MCF 10A (cell line): ENCODE data around the gene PNCK. TPM values are rescaled to one million over a fixed set of nuclear protein-coding genes. Genes with fewer than 3 reads are reported as not detected.

Experiments used
- BruUV-seq: library from RNA; stranded (reverse); fragments of 400-500 nt; replicated peaks from 2 replicates; lab custom pipeline; 2021; lab: Mats Ljungman, UMichigan
- CTCF ChIA-PET: fragments of 300-600 bp; sonication (Branson Sonifier 250); formaldehyde crosslinking; extraction: SDS; loops from one replicate; lab custom pipeline; 2021; ENCODE audit warnings: antibody characterized with exemption, inconsistent platforms; lab: Yijun Ruan, JAX
- POLR2A ChIA-PET: fragments of 300-600, 350-650 bp; sonication (Branson Sonifier 250); formaldehyde crosslinking; extraction: SDS; loops from one replicate; lab custom pipeline; 2020; ENCODE audit warnings: antibody characterized with exemption, inconsistent platforms; lab: Yijun Ruan, JAX
- DNase-seq: peaks from one replicate; pipeline ENCODE4 v3.0.0-alpha.2; 2018; ENCODE audit not compliant: unreplicated experiment
- H3K27ac Mint-ChIP-seq: one replicate; pipeline ENCODE4 v1.8.0; 2022; ENCODE audit warnings: mild to moderate bottlenecking, low read depth, mixed read lengths; ENCODE audit not compliant: unreplicated experiment
- H3K27me3 Mint-ChIP-seq: one replicate; pipeline ENCODE4 v1.8.0; 2022; ENCODE audit warnings: mixed read lengths; ENCODE audit not compliant: insufficient read depth, unreplicated experiment
- H3K36me3 Mint-ChIP-seq: one replicate; pipeline ENCODE4 v1.8.0; 2022; ENCODE audit warnings: mild to moderate bottlenecking, moderate library complexity, mixed read lengths; ENCODE audit not compliant: insufficient read depth, unreplicated experiment
- H3K4me1 Mint-ChIP-seq: one replicate; pipeline ENCODE4 v1.8.0; 2022; ENCODE audit warnings: mixed read lengths; ENCODE audit not compliant: insufficient read depth, unreplicated experiment
- H3K4me3 Mint-ChIP-seq: one replicate; pipeline ENCODE4 v1.8.0; 2022; ENCODE audit warnings: mild to moderate bottlenecking, moderate library complexity, mixed read lengths; ENCODE audit not compliant: unreplicated experiment
- H3K9me3 Mint-ChIP-seq: one replicate; pipeline ENCODE4 v1.8.0; 2022; ENCODE audit warnings: mixed read lengths; ENCODE audit not compliant: unreplicated experiment
- CTCF ChIP-seq: fragments of 200-600 bp; IDR thresholded peaks from one replicate; pipeline ENCODE4 v1.8.0; 2022; ENCODE audit warnings: antibody characterized with exemption, mild to moderate bottlenecking; ENCODE audit not compliant: unreplicated experiment
- intact Hi-C: fragments of 100-400 bp; cut with micrococcal nuclease; formaldehyde crosslinking; loops from 2 replicates; pipeline ENCODE4 v1.14.1; 2022
- total RNA-seq: library from RNA; stranded (reverse); gene quantifications from 2 replicates; pipeline ENCODE4 v1.2.3, GENCODE V29; 2022

Gene PNCK
- total RNA-seq, 1 experiment from 2014 or later, result not detected

- no TSS peak for BruUV-seq
Measured at GRCh38 chrX:153641627-153642026, 32.0 kb downstream of the PNCK start.

GRCh38 chrX:153640736-153641575 is 32.7 kb downstream of the PNCK start:
- peaks cover 11% of the 10 kb centered on the region for H3K27me3 Mint-ChIP-seq
- no peaks in the 10 kb centered on the region for H3K9me3 Mint-ChIP-seq
- intact Hi-C loops, result no loop called here
- no peaks in the 10 kb centered on the region for H3K36me3 Mint-ChIP-seq
- H3K27ac Mint-ChIP-seq, result no peak overlapping the region
- TF ChIP-seq CTCF, result no peak
- no peak overlapping the region for H3K4me3 Mint-ChIP-seq
- no peak for DNase-seq
- H3K4me1 Mint-ChIP-seq, result peaks cover under 1% of the 10 kb centered on the region
- ChIA-PET POLR2A (no interaction called here), CTCF (no interaction called here)
- no TSS peak for BruUV-seq

More at GRCh38 chrX:153641627-153642026, 32.0 kb downstream of the PNCK start:
- POLR2A ChIA-PET, result no interaction called here
- Mint-ChIP-seq H3K4me3 (no peak overlapping the region), H3K27ac (no peak overlapping the region), H3K27me3 (peaks cover 11% of the 10 kb centered on the region), H3K4me1 (peaks cover 6% of the 10 kb centered on the region), H3K36me3 (no peaks in the 10 kb centered on the region), H3K9me3 (no peaks in the 10 kb centered on the region)
- CTCF ChIA-PET, result no interaction called here
- intact Hi-C loops, result no loop called here
- TF ChIP-seq CTCF, result no peak
- no peak for DNase-seq

- H3K9me3 Mint-ChIP-seq, result no peaks in the 10 kb centered on the region
- no peaks in the 10 kb centered on the region for H3K4me1 Mint-ChIP-seq
- no peak overlapping the region for H3K4me3 Mint-ChIP-seq
- ChIA-PET CTCF (no interaction called here), POLR2A (no interaction called here)
- DNase-seq, result no peak
- H3K36me3 Mint-ChIP-seq, result no peaks in the 10 kb centered on the region
- no peak for TF ChIP-seq CTCF
- H3K27ac Mint-ChIP-seq, result no peak overlapping the region
- intact Hi-C loops, result no loop called here
- BruUV-seq, result no TSS peak
- H3K27me3 Mint-ChIP-seq, result peaks cover 14% of the 10 kb centered on the region
Measured at GRCh38 chrX:153640045-153640686, 33.4 kb downstream of the PNCK start.
